DOHH2 (cell line): ENCODE results near the gene CEMIP2.
"Not testable (repeated sequence)": the region's sequence is repeated elsewhere in the genome, so short reads cannot be mapped to it uniquely, and the experiment has no call there.

ENCODE experiments used
- H3F3A ChIP-seq: fragments of 200-600 bp; sonication (generic), shearing (Covaris generic); 2 replicates; pipeline ENCODE4 v1.6.0; 2016; ENCODE audit warnings: antibody characterized with exemption, mild to moderate bottlenecking; ENCODE audit not compliant: control insufficient read depth, insufficient read depth
- H3K27ac ChIP-seq: fragments of 200-600 bp; sonication (generic); 2 replicates; pipeline ENCODE4 v1.5.1; 2014; ENCODE audit warnings: low read depth, mild to moderate bottlenecking, low read length, moderate library complexity
- H3K27me3 ChIP-seq: fragments of 200-600 bp; sonication (generic); 2 replicates; pipeline ENCODE4 v1.6.1; 2014; ENCODE audit warnings: mild to moderate bottlenecking, low read length, mixed read lengths; ENCODE audit not compliant: control insufficient read depth
- H3K36me3 ChIP-seq: fragments of 200-600 bp; sonication (generic); 2 replicates; pipeline ENCODE4 v1.6.1; 2014; ENCODE audit warnings: mild to moderate bottlenecking, low read length, moderate library complexity, mixed read lengths; ENCODE audit not compliant: control insufficient read depth
- H3K4me1 ChIP-seq: fragments of 200-600 bp; sonication (generic); 2 replicates; pipeline ENCODE4 v1.6.1; 2014; ENCODE audit warnings: mild to moderate bottlenecking, low read length, mixed read lengths; ENCODE audit not compliant: control insufficient read depth
- H3K4me2 ChIP-seq: fragments of 200-600 bp; sonication (generic); 2 replicates; pipeline ENCODE4 v1.6.0; 2014; ENCODE audit warnings: mild to moderate bottlenecking, low read length, moderate library complexity
- H3K4me3 ChIP-seq: fragments of 200-600 bp; sonication (generic); 2 replicates; pipeline ENCODE4 v1.5.1; 2014; ENCODE audit warnings: mild to moderate bottlenecking, low read length, mixed read lengths
- H3K79me2 ChIP-seq: fragments of 200-600 bp; sonication (generic); 2 replicates; pipeline ENCODE4 v1.6.1; 2014; ENCODE audit warnings: mild to moderate bottlenecking, low read length, mixed read lengths; ENCODE audit not compliant: control insufficient read depth
- H3K9me2 ChIP-seq: fragments of 200-600 bp; sonication (generic); replicated peaks from 2 replicates; pipeline ENCODE4 v1.6.1; 2014; ENCODE audit warnings: mild to moderate bottlenecking, low read length, mixed read lengths; ENCODE audit not compliant: control insufficient read depth
- H3K9me3 ChIP-seq: fragments of 200-600 bp; sonication (generic); 2 replicates; pipeline ENCODE4 v1.6.1; 2014; ENCODE audit warnings: antibody characterized with exemption, low read length, mixed read lengths; ENCODE audit not compliant: control insufficient read depth, insufficient read depth
- H4K20me1 ChIP-seq: fragments of 200-600 bp; sonication (generic); 2 replicates; pipeline ENCODE4 v1.6.0; 2014; ENCODE audit warnings: low read depth, mild to moderate bottlenecking, antibody characterized with exemption, low read length, moderate library complexity; ENCODE audit not compliant: control insufficient read depth, insufficient read depth
- CTCF ChIP-seq: fragments of 200-600 bp; sonication (generic); IDR thresholded peaks from one replicate; pipeline ENCODE4 v1.5.1; 2014; ENCODE audit warnings: antibody characterized with exemption, mild to moderate bottlenecking, low read depth, low read length; ENCODE audit not compliant: poor library complexity, severe bottlenecking
- EZH2phosphoT487 ChIP-seq: fragments of 200-600 bp; sonication (generic); IDR thresholded peaks from 2 replicates; pipeline ENCODE4 v1.6.1; 2017; ENCODE audit warnings: borderline replicate concordance, mild to moderate bottlenecking, antibody characterized with exemption, low read length, moderate library complexity, mixed read lengths

Gene CEMIP2

GRCh38 chr9:71693607-71694006 is 74.7 kb downstream of the CEMIP2 start:
- no peaks in the 10 kb centered on the region for H3K36me3 ChIP-seq
- H3K4me3 ChIP-seq: no peak overlapping the region
- no peak overlapping the region for H3K27ac ChIP-seq
- H3F3A ChIP-seq: no peaks in the 10 kb centered on the region
- no peaks in the 10 kb centered on the region for H3K27me3 ChIP-seq
- no peaks in the 10 kb centered on the region for H4K20me1 ChIP-seq
- H3K9me3 ChIP-seq: no peaks in the 10 kb centered on the region
- H3K9me2 ChIP-seq: no peaks in the 10 kb centered on the region
- TF ChIP-seq CTCF (no peak), EZH2phosphoT487 (no peak)
- no peaks in the 10 kb centered on the region for H3K4me1 ChIP-seq
- no peak overlapping the region for H3K4me2 ChIP-seq
- H3K79me2 ChIP-seq: no peaks in the 10 kb centered on the region

GRCh38 chr9:71692337-71692736 is 76.0 kb downstream of the CEMIP2 start:
- Histone ChIP-seq H3K4me3 (no peak overlapping the region), H3K9me3 (no peaks in the 10 kb centered on the region), H3K36me3 (no peaks in the 10 kb centered on the region), H3K79me2 (no peaks in the 10 kb centered on the region), H4K20me1 (no peaks in the 10 kb centered on the region), H3K27me3 (no peaks in the 10 kb centered on the region), H3K4me1 (no peaks in the 10 kb centered on the region), H3F3A (no peaks in the 10 kb centered on the region), H3K9me2 (no peaks in the 10 kb centered on the region), H3K4me2 (no peak overlapping the region), H3K27ac (no peak overlapping the region)
- TF ChIP-seq CTCF (no peak), EZH2phosphoT487 (no peak)

- not testable (repeated sequence) for H3K4me3 ChIP-seq, H3K79me2 ChIP-seq, H3K4me2 ChIP-seq, H3K9me3 ChIP-seq, H3K27me3 ChIP-seq, H3K36me3 ChIP-seq, H3K4me1 ChIP-seq, H3K27ac ChIP-seq, H3K9me2 ChIP-seq, H4K20me1 ChIP-seq, H3F3A ChIP-seq
These were observed 76.7 kb downstream of the CEMIP2 start for GRCh38 chr9:71691576-71691975.

GRCh38 chr9:71690689-71691435 is 77.5 kb downstream of the CEMIP2 start:
- Histone ChIP-seq H4K20me1 (no peaks in the 10 kb centered on the region), H3K36me3 (no peaks in the 10 kb centered on the region), H3K27me3 (no peaks in the 10 kb centered on the region), H3K27ac (no peak overlapping the region), H3K79me2 (no peaks in the 10 kb centered on the region), H3K4me1 (peaks cover 1% of the 10 kb centered on the region), H3K9me3 (no peaks in the 10 kb centered on the region), H3F3A (no peaks in the 10 kb centered on the region), H3K4me2 (no peak overlapping the region), H3K4me3 (no peak overlapping the region), H3K9me2 (no peaks in the 10 kb centered on the region)
- TF ChIP-seq EZH2phosphoT487: no peak
